Measurements from ENCODE around the gene CEP55.
"Not testable (repeated sequence)": the region's sequence is repeated elsewhere in the genome, so short reads cannot be mapped to it uniquely, and the experiment has no call there.

The CEP55 gene

DNA sequence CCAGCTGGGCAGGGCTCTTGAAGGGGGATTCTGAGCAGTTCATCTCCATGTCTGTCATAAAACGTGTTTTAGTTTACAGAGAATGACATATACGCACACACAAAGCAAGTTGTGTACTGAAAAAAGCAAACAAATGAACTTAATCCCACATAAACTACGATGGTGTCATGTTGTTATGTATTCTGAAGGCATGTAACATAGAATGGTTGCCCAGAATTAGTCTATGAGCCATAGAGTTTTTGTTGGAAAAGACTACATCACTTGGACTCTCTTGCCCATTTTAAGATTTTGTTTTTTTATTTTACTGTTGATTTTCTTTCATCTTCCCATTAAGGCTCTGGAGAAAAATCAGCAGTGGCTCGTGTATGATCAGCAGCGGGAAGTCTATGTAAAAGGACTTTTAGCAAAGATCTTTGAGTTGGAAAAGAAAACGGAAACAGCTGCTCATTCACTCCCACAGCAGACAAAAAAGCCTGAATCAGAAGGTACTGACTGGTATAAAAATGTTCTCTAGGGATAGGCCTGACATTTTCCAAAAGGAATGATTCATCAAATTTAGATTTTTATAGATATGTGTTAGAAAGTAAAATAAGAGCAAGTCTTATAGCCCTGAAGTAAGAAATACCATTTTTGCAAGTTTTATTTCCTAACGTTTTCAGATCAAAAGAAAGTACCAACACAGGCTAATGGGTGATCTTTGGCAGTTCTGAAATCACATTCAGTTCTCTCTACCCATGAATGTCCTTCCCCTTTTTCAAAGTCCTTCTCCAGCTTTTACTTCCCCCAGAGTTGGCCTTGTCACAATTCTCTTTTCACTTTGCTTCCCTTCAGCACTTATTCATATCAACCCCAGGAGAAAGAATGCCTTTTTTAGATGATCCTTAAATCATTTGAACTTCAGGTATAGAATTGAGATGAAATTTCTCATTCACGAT is 18.9 kb downstream of the CEP55 start:
- DNase-seq: no peak

DNA sequence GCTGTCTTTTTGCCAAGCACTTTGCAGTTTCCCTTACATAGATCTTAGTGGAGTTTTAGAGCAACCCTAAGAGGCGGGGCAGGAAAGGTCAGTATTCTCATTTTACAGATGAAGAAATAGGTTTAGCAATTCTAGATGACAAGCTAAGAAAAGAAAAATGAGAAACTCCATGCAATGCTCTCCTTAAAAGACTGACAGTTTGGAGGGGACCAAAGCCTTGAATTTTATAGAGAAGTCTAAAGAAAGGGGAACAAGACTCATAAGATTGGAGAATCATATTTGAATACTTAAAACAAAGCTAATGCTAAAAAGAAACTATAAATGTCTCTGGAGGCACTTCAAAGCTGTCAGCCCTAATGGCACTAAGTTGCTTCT is 19.6 kb downstream of the CEP55 start:
- DNase-seq: no peak

DNA sequence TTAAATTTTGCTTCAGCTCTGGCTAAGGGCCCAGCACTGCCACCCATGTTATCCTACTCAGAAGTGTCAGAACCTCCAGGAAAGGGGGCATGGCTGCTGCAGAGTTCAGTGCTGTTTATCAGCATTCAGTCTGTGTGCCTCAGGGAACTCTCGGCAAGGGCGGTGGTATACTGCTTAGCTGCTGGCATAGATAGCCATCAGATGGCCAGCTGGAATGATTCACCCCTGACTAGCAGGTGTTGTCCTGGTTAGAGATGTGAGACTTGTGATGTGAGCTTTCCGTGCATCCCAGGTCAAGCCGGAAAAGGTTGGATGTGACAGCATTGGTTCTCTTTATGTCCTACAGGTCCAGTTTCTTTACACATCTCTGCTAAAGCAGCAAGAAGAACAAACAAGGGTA is 22.1 kb downstream of the CEP55 start:
- no peak for DNase-seq

DNA sequence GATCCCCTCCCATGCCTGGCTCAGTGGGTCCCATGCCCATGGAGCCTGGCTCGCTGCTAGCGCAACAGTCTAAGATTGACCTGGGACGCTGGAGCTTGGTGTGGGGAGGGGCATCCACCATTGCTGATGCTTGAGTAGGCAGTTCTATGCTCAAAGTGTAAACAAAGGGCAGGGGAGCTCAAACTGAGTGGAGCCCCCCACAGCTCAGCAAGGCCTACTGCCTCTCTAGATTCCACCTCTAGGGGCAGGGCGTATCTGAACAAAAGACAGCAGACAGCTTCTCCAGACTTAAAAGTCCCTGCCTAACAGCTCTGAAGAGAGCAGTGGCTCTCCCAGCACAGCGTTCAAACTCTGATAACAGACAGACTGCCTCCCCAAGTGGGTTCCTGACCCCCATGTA is 38.9 kb downstream of the CEP55 start:
- DNase-seq: no peak

DNA sequence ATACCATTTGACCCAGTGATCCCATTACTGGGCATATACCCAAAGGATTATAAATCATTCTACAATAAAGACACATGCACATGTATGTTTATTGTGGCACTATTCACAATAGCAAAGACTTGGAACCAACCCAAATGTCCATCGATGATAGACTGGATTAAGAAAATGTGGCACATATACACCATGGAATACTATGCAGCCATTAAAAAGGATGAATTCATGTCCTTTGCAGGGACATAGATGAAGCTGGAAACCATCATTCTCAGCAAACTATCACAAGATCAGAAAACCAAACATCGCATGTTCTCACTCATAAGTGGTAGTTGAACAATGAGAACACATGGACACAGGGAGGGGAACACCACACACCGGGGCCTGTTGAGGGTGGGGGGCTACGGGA is 44.5 kb downstream of the CEP55 start:
- not testable (repeated sequence) for DNase-seq

DNA sequence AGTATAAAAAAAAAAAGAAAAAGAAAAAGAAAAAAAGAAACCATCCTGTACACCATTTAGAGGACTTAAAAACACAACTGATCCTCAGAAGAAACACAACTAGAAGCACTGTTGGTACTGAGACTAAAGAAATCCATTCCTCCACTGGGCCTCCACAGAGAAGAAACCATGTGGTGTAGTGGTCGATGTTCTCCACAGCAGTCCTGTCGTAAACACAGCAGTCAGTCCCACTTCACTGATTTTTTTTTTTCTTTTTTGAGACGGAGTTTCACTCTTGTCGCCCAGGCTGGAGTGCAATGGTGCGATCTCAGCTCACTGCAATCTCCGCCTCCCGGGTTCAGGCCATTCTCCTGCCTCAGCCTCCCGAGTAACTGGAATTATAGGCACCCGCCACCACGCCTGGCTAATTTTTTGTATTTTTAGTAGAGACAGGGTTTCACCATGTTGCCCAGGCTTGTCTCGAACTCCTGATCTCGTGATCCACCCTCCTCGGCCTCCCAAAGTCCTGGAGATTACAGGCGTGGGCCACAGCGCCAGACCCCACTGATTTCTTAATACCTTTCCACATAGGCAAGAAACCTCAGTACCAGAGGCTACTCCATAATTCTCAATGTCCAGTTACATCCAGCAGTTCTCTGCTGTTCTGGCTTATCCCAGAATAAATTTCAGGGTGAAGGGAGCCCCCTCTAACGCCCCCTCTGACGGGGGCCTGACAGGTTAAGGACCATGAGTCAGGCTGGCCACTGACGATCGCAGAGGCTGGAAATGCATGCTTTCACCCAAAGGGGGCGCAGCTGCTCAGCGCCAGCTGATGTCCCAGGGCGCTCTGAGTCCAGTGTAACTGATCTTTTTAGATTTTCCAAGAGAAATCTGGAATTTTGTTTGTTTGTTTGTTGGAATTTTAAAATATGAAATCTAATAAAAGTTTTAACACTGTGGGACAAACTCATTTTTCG is 45.3 kb downstream of the CEP55 start:
- DNase-seq: peak; percentile 78

DNA sequence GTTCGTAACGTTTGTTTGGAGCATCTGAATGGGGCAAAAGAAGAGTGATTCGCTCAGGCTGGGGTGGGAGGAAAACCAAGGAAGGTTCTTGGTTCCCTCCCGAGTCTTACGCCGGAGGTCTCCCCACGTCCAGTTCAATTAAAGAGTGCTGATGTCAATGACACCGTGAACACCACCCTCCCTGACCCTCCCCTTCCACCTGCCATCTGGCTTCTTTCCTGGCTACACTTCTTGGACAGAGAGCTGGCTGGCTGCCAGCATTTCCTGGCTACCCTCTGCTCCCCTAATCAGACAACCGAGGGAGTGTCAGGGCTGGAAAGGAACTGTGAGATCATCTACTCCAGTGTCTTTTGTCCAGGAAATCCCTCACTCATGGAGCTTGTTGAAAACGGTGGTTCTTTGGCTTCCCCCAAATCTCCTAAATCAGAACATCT is 46.0 kb downstream of the CEP55 start:
- DNase-seq: peak; percentile 99

DNA sequence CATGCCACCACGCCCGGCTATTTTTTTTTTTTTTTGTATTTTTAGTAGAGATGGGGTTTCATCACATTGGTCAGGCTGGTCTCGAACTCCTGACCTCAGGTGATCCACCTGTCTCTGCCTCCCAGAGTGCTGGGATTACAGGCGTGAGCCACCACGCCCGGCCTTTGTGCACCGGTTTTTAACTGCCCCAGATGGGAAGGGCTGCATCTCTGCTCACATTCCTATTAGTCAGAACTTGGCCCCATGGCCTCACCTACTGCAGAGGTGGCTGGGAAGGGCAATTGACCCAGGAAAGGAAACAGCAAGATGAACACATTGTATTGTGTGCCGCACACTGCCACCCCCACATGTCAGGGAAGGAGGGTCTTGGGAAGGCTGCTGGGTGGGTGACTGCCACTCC is 50.6 kb downstream of the CEP55 start:
- not testable (repeated sequence) for DNase-seq

DNA sequence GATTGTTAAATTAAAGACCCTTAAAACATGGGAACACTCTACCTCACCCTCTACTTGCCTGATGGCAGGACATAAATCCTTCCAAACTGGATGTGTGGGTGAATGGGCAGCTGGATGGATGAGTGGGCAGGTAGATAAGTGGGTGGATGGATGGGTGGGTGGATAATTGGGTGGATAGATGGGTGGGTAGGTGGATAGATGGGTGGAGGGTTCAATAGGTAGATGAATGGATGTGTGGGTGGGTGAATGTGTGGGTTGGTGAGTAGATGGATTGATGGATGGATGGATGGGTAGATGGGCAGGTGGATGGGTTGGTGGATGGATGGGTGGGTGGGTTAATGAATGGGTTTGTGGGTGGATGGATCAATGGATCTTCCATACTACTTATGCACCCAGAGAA is 51.1 kb downstream of the CEP55 start:
- DNase-seq: no peak

DNA sequence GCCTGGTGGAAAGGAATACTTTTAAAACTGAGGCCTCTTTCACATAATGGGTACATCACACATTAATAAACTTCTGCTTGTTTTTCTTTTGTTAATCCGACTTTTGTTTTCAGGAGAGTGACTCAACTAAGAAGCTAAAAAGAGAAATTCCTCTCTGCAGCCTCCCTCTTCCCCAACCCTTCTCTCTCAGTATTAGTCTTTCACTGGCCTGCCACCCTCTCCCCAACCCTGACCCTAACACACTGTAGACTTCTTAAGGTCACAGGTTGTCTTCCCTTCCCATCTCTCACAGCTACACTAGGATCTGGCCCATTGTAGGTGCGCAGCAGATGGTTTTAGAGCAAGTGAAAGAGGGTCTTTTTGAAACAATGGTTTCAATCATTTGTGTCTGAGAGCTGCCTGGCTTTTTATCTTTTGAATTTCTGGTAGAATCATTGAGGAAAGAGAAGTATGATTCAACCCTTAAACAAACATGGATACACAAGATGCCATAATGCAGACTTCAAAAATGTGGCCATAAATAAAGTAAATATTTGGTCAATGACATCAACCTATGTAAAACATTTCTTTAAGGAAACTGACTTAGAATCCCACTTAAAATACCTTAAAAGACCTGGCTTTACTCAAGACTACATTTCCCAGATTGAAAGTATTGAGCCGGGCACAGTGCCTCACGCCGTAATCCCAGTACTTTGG is 52.1 kb downstream of the CEP55 start:
- no peak for DNase-seq

DNA sequence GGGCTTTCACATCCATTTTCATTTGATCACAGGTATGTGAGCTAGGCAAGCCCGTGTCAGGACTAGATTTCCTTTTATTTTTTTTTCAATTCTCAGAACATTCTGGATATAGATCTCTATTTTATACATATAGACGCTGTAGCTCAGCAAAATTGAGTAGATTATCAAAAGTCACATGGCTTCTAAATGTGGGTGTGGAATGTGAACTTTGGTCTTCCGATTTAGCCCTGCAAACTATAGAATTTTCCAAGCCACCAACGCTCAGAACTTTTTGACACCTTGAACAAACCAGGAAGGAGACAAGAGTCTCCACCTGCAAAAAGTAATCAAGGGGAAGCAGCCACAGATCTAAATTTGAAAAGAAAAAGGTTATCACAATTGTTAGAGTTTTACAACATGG is 54.2 kb downstream of the CEP55 start:
- DNase-seq: no peak

DNA sequence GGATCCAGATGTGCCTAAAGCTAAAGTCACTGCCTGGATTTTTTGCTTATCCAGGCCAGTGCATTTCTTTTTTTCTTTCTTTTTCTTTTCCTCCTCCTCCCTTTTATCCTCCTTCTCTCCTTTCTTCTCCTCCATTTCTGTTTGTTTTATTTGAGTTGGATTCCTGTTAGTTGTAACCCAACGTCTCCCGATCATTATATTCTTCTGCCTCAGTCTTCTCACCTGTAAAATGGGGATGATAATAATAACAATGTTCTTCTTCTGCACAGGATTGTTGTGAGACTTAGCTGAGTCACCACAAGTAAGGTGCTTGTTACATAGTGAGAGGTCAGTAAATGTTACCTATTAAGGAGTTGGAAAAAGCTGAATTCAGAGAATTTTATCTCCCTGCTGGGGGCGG is 56.4 kb downstream of the CEP55 start:
- DNase-seq: no peak

DNA sequence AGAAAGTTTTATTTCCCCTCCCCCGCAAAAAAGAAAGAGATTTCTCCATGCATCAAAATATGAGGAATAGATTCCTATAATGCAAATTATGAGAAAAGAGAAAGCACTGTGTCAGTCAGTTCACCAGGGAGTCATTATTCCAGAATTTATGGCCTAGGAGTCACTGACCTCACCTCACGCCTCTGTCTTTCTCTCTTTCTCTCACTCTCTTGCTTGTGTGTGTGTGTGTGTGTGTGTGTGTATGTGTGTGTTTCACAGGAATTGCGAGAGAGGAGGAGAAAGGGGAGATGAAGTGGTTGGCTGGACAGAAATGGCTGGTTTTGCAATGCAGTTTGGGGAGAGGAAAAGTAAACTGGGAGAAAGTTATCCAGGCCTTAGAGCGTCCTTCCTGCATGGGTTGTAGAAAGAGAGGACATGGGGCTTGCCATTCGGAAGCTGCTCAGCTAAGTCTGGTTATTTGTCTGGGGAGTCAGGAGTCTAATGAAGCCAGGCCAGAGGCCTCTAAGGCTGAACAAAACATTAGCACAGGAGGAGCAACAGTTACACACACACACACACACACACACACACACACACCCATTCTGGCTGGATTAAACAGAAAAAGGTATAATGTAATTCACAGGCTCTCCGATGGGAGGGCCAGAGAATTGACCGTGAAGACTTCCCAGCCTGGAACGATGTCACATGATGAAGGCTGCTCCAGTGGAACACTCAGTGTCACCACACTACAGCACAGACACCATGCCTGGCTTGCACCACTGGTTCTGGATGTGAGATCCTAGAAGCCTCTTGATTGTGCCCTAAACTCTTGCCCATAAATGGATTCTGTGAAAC is 57.3 kb downstream of the CEP55 start:
- DNase-seq: no peak

DNA sequence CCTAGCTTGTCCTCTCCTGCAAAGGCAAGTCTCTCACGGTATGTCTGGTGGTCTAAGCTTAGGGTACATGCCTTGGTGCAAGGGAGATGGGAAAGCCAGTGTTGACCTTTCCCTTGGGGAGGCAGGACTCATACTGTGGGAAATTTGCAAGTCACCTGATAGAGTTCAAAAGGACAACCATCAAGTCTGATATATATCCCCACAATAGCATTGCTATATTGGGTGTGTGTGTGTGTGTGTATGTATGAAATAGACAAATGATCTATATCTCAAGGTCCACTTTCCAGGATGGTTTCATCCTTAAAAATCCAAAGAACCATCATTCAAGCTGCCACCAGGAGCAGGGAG is 57.9 kb downstream of the CEP55 start:
- no peak for DNase-seq

DNA sequence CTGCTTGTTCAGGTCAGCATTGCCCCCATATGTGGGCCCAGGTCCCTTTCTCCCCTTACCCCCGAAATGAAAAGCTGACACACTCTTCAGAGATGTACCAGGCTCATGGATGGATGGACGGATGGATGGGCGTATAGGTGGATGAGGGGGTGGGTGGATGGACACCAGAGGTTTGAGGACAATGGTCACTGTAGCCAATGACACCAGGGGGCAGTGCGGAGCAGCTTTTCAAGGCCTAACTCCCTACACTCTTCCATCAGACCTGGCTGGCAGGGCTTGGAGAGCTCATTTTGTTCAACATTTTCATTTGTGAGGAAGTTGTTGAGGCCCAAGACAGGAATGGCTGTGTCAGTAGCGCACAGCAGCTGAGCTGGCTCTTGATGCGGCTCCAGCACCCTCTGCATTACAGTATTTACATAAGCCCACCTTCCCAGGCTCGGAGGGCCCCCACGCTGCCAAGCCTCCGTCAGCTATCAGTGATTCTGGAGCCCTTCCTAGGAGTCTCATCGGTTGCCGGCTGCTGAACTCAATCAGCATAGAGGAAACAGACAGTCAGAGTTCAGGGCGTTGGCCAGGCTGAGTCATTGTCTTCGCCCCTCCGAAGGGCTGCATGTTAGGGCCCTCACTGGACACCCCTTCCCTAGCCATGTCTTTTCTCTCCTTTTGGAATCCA is 58.5 kb downstream of the CEP55 start:
- DNase-seq: peak; percentile 91

DNA sequence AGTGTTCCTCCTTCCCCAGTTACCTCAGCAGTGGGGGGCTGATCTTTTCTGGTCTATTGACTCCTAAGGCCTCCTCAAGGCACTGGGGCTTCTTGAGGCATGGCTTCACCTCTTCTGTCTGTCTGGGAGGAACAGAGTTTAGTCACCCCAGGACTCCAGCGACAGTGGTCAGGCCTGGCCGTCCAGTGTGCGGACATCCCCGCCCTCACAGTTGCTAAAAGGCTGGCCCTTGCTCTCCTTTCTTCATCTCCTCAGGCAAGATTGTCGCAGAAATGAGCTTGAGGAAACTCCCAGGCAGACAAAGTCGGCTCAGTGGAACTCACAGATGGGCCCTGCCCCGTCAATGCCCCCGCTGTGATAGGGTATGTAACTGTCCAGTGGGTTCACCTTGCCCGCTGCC is 63.1 kb downstream of the CEP55 start:
- no peak for DNase-seq

DNA sequence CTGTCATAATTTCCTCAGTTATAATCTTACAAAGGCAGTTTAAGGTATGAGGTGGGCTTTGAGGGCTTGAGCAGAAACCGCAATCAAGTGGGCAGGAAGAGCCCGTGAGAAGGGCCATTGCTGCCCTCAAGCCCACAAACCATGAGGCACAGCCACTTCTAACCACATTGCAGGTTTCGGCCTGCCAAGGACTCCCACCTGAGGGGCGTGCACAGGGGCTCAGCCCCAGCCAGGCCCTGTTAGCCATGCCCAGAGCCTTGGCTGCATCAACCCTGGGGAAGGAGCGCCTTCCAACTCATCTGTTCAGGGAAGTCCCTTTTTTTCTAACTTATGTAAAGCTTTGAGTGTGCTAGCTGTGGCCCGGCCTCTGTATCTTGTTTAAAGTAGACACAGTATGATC is 64.1 kb downstream of the CEP55 start:
- DNase-seq: no peak

DNA sequence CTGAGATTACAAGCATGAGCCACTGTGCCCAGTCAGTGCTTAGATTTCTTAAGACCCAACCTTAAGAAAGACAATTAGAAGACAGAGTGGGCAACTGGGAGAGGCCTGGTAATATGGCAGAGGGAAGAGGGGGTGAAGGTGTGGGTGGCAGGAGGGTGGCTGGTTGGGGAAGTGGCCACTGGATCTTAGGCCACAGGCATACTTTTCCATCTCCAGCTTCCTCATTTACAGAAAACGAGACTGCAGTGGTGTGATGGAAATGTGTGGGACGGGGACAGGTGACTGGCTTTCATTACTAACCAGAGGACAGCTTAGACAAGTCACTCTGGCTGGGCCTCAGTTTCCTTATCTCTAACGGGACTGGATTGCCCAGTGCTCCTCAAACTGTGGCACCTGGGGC is 69.0 kb downstream of the CEP55 start:
- DNase-seq: no peak

DNA sequence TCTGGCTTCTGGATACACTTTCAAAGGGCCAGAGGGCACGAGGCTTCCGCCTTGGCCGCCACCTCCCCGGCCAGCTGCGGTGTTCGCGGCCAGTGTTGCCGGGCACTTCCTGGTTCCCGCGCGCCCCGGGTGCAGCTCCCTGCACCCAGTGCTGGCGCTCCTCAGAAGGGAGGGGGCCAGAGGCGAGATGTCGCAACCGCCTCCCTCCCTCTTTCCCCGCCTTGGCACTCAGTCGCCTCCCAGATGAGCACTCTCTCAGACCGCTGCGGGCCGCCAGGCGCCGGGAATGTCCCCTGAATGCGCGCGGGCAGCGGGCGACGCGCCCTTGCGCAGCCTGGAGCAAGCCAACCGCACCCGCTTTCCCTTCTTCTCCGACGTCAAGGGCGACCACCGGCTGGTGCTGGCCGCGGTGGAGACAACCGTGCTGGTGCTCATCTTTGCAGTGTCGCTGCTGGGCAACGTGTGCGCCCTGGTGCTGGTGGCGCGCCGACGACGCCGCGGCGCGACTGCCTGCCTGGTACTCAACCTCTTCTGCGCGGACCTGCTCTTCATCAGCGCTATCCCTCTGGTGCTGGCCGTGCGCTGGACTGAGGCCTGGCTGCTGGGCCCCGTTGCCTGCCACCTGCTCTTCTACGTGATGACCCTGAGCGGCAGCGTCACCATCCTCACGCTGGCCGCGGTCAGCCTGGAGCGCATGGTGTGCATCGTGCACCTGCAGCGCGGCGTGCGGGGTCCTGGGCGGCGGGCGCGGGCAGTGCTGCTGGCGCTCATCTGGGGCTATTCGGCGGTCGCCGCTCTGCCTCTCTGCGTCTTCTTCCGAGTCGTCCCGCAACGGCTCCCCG is 70.2 kb downstream of the CEP55 start, which contains the start of gene FFAR4:
FFAR4 (plus strand) TSS at position 231 of the 842 bp plus-strand sequence; CDS start at position 287, 56 bp downstream.
- DNase-seq: peak; percentile 4

DNA sequence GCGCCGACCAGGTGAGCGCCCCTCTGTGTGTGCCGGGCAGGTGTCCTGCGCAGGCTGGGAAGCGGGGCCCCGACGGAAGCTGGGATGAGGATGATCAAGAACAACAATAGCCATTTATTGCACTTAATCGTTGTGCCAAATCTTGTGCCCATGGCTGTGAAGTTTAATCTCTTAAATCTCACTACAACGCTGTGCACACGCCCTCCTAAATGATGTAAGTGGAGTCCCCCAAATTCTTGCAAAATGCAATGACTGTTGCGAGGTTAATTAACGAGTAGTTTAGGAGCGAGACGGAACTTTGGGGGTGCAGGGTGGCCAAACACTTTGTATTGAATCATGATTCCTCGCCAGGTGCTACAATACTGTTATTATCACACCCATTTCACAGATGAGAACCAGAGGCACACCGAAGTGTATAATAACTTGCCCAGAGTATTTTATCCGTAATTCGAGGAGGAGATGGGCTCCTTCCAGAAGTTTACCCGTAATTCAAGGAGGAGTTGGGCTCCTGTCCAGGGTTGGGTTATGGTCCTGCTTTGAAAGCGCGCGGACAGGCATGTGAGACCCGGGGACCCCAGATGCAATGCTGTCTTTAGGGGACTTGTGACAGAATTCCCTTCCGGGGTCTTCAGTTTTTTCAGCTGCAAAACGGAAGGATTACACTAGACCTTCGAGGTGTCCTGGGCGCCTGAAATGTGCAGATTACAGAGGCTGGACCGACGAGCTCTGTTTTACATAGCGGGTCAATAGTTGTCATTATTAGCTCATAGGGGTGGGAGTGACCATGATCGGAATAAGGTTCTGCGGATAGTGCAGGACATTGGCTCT is 71.1 kb downstream of the CEP55 start:
- DNase-seq: no peak
